Inflammatory macrophage treated with lipopolysaccharide for 1 hour (primary cell): ENCODE data around the gene GARIN5B.
A peak's percentile ranks its signal among the peaks of the same experiment; 100 is the strongest.

Experiments
- DNase-seq, 2 donors: peaks; one replicate each; pipeline ENCODE4 v3.0.0-alpha.2; 2020 to 2022

GARIN5B gene

GRCh38 chr19:55319785-55320184 is 43.3 kb downstream of the GARIN5B start:
- no peak for DNase-seq

GRCh38 chr19:55316646-55317045 is 46.4 kb downstream of the GARIN5B start:
- no peak for DNase-seq

- no peak for DNase-seq
Measured at GRCh38 chr19:55315956-55316525, 47.0 kb downstream of the GARIN5B start.

DNA sequence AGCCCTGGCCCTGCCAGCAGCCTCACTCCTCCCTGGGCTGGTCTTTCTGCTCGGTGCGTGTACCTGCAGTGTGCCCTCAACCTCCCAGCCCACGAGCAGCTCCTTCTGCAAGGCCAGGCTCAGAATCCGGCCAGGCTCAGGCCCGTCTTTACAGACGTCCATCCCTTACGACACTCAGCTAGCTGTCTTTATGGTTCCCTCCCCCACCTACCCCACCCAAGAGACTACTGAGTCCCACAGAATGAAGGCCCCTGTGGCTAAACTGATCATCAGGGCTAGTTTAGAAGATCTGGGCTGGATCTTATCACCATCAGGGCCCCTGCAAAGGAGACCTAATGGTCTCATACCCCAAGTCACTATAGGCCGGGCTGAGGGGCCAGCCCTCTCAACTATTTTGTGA is 48.7 kb downstream of the GARIN5B start:
- DNase-seq = no peak

- DNase-seq = no peak
Measured at GRCh38 chr19:55312621-55313512, 50.2 kb downstream of the GARIN5B start.

DNA sequence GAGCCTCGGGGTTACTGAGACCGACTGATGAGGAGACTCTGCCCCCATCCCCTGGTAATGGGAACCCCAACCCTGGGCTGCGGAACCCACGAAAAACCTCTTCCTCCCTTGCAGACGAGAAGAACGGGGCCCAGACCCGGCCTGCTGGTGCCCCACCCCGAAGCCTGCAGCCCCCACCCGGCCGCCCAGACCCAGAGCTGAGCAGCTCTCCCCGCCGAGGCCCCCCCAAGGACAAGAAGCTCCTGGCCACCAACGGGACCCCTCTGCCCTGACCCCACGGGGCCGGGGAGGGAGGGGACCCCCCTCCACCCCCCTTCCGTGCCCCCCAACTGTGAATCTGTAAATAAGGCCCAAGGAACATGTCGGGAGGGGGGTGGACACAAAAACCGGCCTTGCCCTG is 51.3 kb downstream of the GARIN5B start:
- DNase-seq = no peak

- no peak for DNase-seq
Measured at GRCh38 chr19:55311397-55311796, 51.7 kb downstream of the GARIN5B start.

- no peak for DNase-seq
Measured at GRCh38 chr19:55310498-55310897, 52.6 kb downstream of the GARIN5B start.

DNA sequence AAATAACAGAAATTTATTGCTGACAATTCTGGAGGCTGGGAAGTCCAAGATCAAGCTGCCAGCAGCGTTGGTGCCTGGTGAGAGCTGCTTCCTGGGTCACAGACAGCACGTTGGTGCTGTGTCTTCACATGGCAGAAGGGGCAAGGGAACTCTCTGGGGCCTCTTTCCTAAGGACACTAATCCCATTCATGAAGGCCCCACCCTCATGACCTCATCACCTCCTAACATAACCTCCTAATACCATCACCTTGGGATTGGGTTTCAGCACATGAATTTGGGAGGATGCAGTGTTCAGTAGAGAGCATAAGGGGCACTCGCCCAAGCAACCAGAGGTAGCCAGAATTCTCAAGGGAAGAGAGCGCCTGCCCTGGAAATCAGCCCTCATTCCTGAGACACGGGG is 53.6 kb downstream of the GARIN5B start:
- DNase-seq = no peak

- DNase-seq = no peak
Measured at GRCh38 chr19:55308281-55308680, 54.8 kb downstream of the GARIN5B start.

- no peak for DNase-seq
Measured at GRCh38 chr19:55306712-55307111, 56.3 kb downstream of the GARIN5B start.

DNA sequence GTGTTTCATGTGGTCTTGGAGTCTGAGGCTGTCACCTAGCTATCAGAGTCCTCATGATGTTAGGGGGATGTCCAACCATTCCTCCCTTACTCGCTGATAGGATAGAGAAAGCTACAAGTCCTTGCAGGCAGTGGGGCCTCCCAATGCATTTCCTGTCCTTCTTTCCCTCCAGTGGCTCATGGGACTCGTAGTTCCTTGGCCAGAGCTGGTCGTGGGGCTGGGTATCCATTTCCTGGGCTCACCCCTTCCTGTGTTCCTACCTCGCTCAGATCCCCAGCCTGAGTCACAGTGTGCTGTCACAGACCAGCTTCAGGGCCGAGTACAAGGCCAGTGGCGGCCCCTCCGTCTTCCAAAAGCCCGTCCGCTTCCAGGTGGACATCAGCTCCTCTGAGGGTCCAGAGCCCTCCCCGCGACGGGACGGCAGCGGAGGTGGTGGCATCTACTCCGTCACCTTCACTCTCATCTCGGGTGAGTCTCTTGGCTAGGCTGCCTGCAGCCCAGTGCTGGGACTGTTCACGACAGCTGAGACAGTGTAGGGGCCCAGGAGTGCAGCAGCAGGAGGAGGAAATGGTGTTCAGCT is 57.0 kb downstream of the GARIN5B start:
- no peak for DNase-seq

DNA sequence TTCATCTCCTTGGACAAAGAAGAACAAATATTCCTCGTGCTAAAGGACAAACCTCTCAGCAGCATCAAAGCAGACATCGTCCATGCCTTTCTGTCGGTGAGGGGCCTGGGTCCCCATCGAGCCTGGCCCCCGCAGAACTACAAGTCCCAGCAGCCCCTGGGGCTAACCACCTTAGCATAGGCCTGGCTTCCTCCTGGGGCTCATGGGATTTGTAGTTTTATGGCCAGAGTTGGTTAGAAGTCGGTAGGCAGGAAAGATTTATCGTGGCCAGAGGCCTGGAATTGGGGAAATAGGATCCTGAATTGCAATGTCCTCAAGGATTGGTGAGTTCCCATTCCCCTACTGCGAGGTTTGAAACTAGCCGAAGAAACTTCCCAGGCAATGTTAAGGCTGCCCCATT is 57.6 kb downstream of the GARIN5B start:
- DNase-seq = peak in 1 of 2 donors; percentile 53

GRCh38 chr19:55304980-55305379 is 58.1 kb downstream of the GARIN5B start:
- DNase-seq = no peak
